H1 (cell line): ENCODE results near the gene FBXL16. TPM values are rescaled to one million over a fixed set of nuclear protein-coding genes. Genes with fewer than 3 reads are reported as not detected.

Source experiments
- CBX8 ChIP-seq: fragments of 300-800, 300-1000 bp; sonication (generic); IDR thresholded peaks from 2 replicates; pipeline ENCODE4 v1.7.1; 2016; ENCODE audit warnings: low read depth, low read length, borderline replicate concordance
- JUND ChIP-seq: IDR thresholded peaks from 2 replicates; pipeline ENCODE4 v1.6.1; 2011; ENCODE audit warnings: mild to moderate bottlenecking, improper control_type of control experiment, low read length
- TCF12 ChIP-seq: IDR thresholded peaks from 2 replicates; pipeline ENCODE4 v1.6.1; 2011; ENCODE audit warnings: low read depth, mild to moderate bottlenecking, low read length
- polyA plus RNA-seq, 7 experiments: library from polyadenylated mRNA; depleted of rRNA in 3 of 7; stranded (reverse) in 5 of 7; unstranded in 2 of 7; fragments of >200 nt in 5 of 7; fragments of 200-250 nt in 2 of 7; gene quantifications; 1 replicate in 5 of 7; 2 replicates in 1 of 7; 4 replicates in 1 of 7; pipeline versions ENCODE4 v1.2.1 to v1.2.3, GENCODE V29; 2011 to 2013; ENCODE audit warnings: missing spikeins in 2 of 7, mixed read lengths in 2 of 7
- total RNA-seq: library from RNA; stranded (reverse); fragmentation: NEBNext Ultra II Directional; extraction: Animal tissue kit (Norgen Biotek cat#: 25700); gene quantifications from 2 replicates; pipeline ENCODE4 v1.2.1, GENCODE V29; 2021

Gene FBXL16
- total and polyA plus RNA-seq, 2 of the 8 experiments (the other 6 are each of a cell fraction or from before 2014, with no cell fraction given) = 12.5 to 12.8 TPM

GRCh38 chr16:722835-723633, 17.4 kb upstream of the FBXL16 start (continued):
- no peak for TF ChIP-seq CBX8
- TF ChIP-seq TCF12 = no peak
- TF ChIP-seq JUND = no peak
